ENCODE results near the gene PTPRN2. TPM values are rescaled to one million over a fixed set of nuclear protein-coding genes. Genes with fewer than 3 reads are reported as not detected.
"Not testable (repeated sequence)": the region's sequence is repeated elsewhere in the genome, so short reads cannot be mapped to it uniquely, and the experiment has no call there.

PTPRN2 gene
- total and polyA plus RNA-seq, 4 donors = 18.1 to 69.9 (median 50.4) TPM

- no peaks in the 10 kb centered on the region for H3K9me3 ChIP-seq (ENCODE audit: control insufficient read depth, insufficient read depth, low read length)
- no peak overlapping the region for H3K27ac ChIP-seq (ENCODE audit: low read depth, low read length)
- 97% methylated on average over 13 of the region's 13 CpGs for WGBS (ENCODE audit: insufficient coverage)
- DNase-seq (ENCODE audit: low read depth in 4 of 6, low spot score in 6 of 6) = no peak
- no peak overlapping the region for H3K4me3 ChIP-seq (ENCODE audit: low read depth, low read length)
- no peaks in the 10 kb centered on the region for H3K27me3 ChIP-seq (ENCODE audit: control insufficient read depth, insufficient read depth, low read length)
- peaks cover 13% of the 10 kb centered on the region for H3K4me1 ChIP-seq (ENCODE audit: control insufficient read depth, insufficient read depth, low read length)
- peaks cover 3% of the 10 kb centered on the region for H3K36me3 ChIP-seq (ENCODE audit: control insufficient read depth, insufficient read depth, low read length)
These were observed 733.9 kb downstream of the PTPRN2 start for GRCh38 chr7:157853789-157854065.

- Histone ChIP-seq H3K4me1 (ENCODE audit: control insufficient read depth, insufficient read depth, low read length) (peaks cover 13% of the 10 kb centered on the region), H3K9me3 (ENCODE audit: control insufficient read depth, insufficient read depth, low read length) (no peaks in the 10 kb centered on the region), H3K36me3 (ENCODE audit: control insufficient read depth, insufficient read depth, low read length) (peaks cover 6% of the 10 kb centered on the region), H3K27me3 (ENCODE audit: control insufficient read depth, insufficient read depth, low read length) (no peaks in the 10 kb centered on the region), H3K27ac (ENCODE audit: low read depth, low read length) (no peak overlapping the region), H3K4me3 (ENCODE audit: low read depth, low read length) (no peak overlapping the region)
- DNase-seq (ENCODE audit: low read depth in 4 of 6, low spot score in 6 of 6) = no peak
- 98% methylated on average over 25 of the region's 26 CpGs for WGBS (ENCODE audit: insufficient coverage)
These were observed 734.4 kb downstream of the PTPRN2 start for GRCh38 chr7:157853076-157853788.

- H3K27me3 ChIP-seq (ENCODE audit: control insufficient read depth, insufficient read depth, low read length) = no peaks in the 10 kb centered on the region
- no peak overlapping the region for H3K4me3 ChIP-seq (ENCODE audit: low read depth, low read length)
- H3K9me3 ChIP-seq (ENCODE audit: control insufficient read depth, insufficient read depth, low read length) = no peaks in the 10 kb centered on the region
- H3K27ac ChIP-seq (ENCODE audit: low read depth, low read length) = no peak overlapping the region
- DNase-seq (ENCODE audit: low read depth in 4 of 6, low spot score in 6 of 6) = peak in 2 of 6 donors; percentile 41 to 85
- WGBS (ENCODE audit: insufficient coverage) = 20% methylated on average over 15 of the region's 20 CpGs
- H3K36me3 ChIP-seq (ENCODE audit: control insufficient read depth, insufficient read depth, low read length) = peaks cover 6% of the 10 kb centered on the region
- H3K4me1 ChIP-seq (ENCODE audit: control insufficient read depth, insufficient read depth, low read length) = peaks cover 7% of the 10 kb centered on the region
These were observed 736.0 kb downstream of the PTPRN2 start for GRCh38 chr7:157851501-157852067.

GRCh38 chr7:157850481-157851444 lies 736.9 kb downstream of the PTPRN2 start:
- no peak for DNase-seq (ENCODE audit: low read depth in 4 of 6, low spot score in 6 of 6)
- H3K4me3 ChIP-seq (ENCODE audit: low read depth, low read length) = no peak overlapping the region
- H3K36me3 ChIP-seq (ENCODE audit: control insufficient read depth, insufficient read depth, low read length) = peaks cover 6% of the 10 kb centered on the region
- H3K27me3 ChIP-seq (ENCODE audit: control insufficient read depth, insufficient read depth, low read length) = no peaks in the 10 kb centered on the region
- no peak overlapping the region for H3K27ac ChIP-seq (ENCODE audit: low read depth, low read length)
- H3K4me1 ChIP-seq (ENCODE audit: control insufficient read depth, insufficient read depth, low read length) = peaks cover 7% of the 10 kb centered on the region
- no peaks in the 10 kb centered on the region for H3K9me3 ChIP-seq (ENCODE audit: control insufficient read depth, insufficient read depth, low read length)
- 98% methylated on average over 6 of the region's 20 CpGs for WGBS (ENCODE audit: insufficient coverage)

- no peak overlapping the region for H3K27ac ChIP-seq (ENCODE audit: low read depth, low read length)
- H3K9me3 ChIP-seq (ENCODE audit: control insufficient read depth, insufficient read depth, low read length) = no peaks in the 10 kb centered on the region
- peaks cover 7% of the 10 kb centered on the region for H3K4me1 ChIP-seq (ENCODE audit: control insufficient read depth, insufficient read depth, low read length)
- peaks cover 6% of the 10 kb centered on the region for H3K36me3 ChIP-seq (ENCODE audit: control insufficient read depth, insufficient read depth, low read length)
- H3K4me3 ChIP-seq (ENCODE audit: low read depth, low read length) = no peak overlapping the region
- DNase-seq (ENCODE audit: low read depth in 4 of 6, low spot score in 6 of 6) = no peak
- H3K27me3 ChIP-seq (ENCODE audit: control insufficient read depth, insufficient read depth, low read length) = no peaks in the 10 kb centered on the region
- WGBS (ENCODE audit: insufficient coverage) = 93% methylated on average over 8 of the region's 10 CpGs
These were observed 737.9 kb downstream of the PTPRN2 start for GRCh38 chr7:157849726-157850125.

GRCh38 chr7:157849341-157849596 lies 738.4 kb downstream of the PTPRN2 start:
- H3K36me3 ChIP-seq (ENCODE audit: control insufficient read depth, insufficient read depth, low read length) = peaks cover 6% of the 10 kb centered on the region
- WGBS (ENCODE audit: insufficient coverage) = 81% methylated on average over 6 of the region's 6 CpGs
- no peak overlapping the region for H3K4me3 ChIP-seq (ENCODE audit: low read depth, low read length)
- no peak for DNase-seq (ENCODE audit: low read depth in 4 of 6, low spot score in 6 of 6)
- H3K27ac ChIP-seq (ENCODE audit: low read depth, low read length) = no peak overlapping the region
- H3K4me1 ChIP-seq (ENCODE audit: control insufficient read depth, insufficient read depth, low read length) = peaks cover 7% of the 10 kb centered on the region
- no peaks in the 10 kb centered on the region for H3K27me3 ChIP-seq (ENCODE audit: control insufficient read depth, insufficient read depth, low read length)
- no peaks in the 10 kb centered on the region for H3K9me3 ChIP-seq (ENCODE audit: control insufficient read depth, insufficient read depth, low read length)

GRCh38 chr7:157848508-157849340 lies 738.9 kb downstream of the PTPRN2 start:
- H3K36me3 ChIP-seq (ENCODE audit: control insufficient read depth, insufficient read depth, low read length) = peaks cover 9% of the 10 kb centered on the region
- no peak overlapping the region for H3K27ac ChIP-seq (ENCODE audit: low read depth, low read length)
- H3K4me1 ChIP-seq (ENCODE audit: control insufficient read depth, insufficient read depth, low read length) = peaks cover 7% of the 10 kb centered on the region
- no peak overlapping the region for H3K4me3 ChIP-seq (ENCODE audit: low read depth, low read length)
- WGBS (ENCODE audit: insufficient coverage) = 85% methylated on average over 32 of the region's 32 CpGs
- no peaks in the 10 kb centered on the region for H3K9me3 ChIP-seq (ENCODE audit: control insufficient read depth, insufficient read depth, low read length)
- no peak for DNase-seq (ENCODE audit: low read depth in 4 of 6, low spot score in 6 of 6)
- no peaks in the 10 kb centered on the region for H3K27me3 ChIP-seq (ENCODE audit: control insufficient read depth, insufficient read depth, low read length)

- H3K27me3 ChIP-seq (ENCODE audit: control insufficient read depth, insufficient read depth, low read length); H3K4me1 ChIP-seq (ENCODE audit: control insufficient read depth, insufficient read depth, low read length); H3K36me3 ChIP-seq (ENCODE audit: control insufficient read depth, insufficient read depth, low read length); H3K9me3 ChIP-seq (ENCODE audit: control insufficient read depth, insufficient read depth, low read length); H3K27ac ChIP-seq (ENCODE audit: low read depth, low read length); DNase-seq (ENCODE audit: low read depth in 4 of 6, low spot score in 6 of 6); H3K4me3 ChIP-seq (ENCODE audit: low read depth, low read length): not testable (repeated sequence)
- WGBS (ENCODE audit: insufficient coverage) = 93% methylated on average over 10 of the region's 14 CpGs
These were observed 739.7 kb downstream of the PTPRN2 start for GRCh38 chr7:157847756-157848487.

GRCh38 chr7:157846746-157847145 lies 740.9 kb downstream of the PTPRN2 start:
- H3K27me3 ChIP-seq (ENCODE audit: control insufficient read depth, insufficient read depth, low read length); H3K4me3 ChIP-seq (ENCODE audit: low read depth, low read length); H3K27ac ChIP-seq (ENCODE audit: low read depth, low read length); DNase-seq (ENCODE audit: low read depth in 4 of 6, low spot score in 6 of 6); H3K36me3 ChIP-seq (ENCODE audit: control insufficient read depth, insufficient read depth, low read length); H3K9me3 ChIP-seq (ENCODE audit: control insufficient read depth, insufficient read depth, low read length): not testable (repeated sequence)
- 100% methylated on average over 2 of the region's 12 CpGs for WGBS (ENCODE audit: insufficient coverage)
- peaks cover 14% of the 10 kb centered on the region for H3K4me1 ChIP-seq (ENCODE audit: control insufficient read depth, insufficient read depth, low read length)
